Gastrocnemius medialis (tissue), 4 donors: ENCODE measurements around the gene MYO15A. TPM values are rescaled to one million over a fixed set of nuclear protein-coding genes. Genes with fewer than 3 reads are reported as not detected.

Source experiments
- ATAC-seq, 2 donors: fragments of 150-250 bp; one replicate each; pipeline ENCODE4 v1.9.1; 2016
- DNase-seq, 2 donors: peaks; one replicate each; pipeline ENCODE4 v3.0.0-alpha.2; 2019
- H3K27ac ChIP-seq, 4 donors: fragments of 200-600 bp; sonication (generic); 1 replicate in 1 of 4; 2 replicates in 3 of 4; pipeline ENCODE4 v1.5.1; 2016 to 2018; ENCODE audit warnings: mild to moderate bottlenecking in 2 of 4, moderate library complexity in 1 of 4
- H3K27me3 ChIP-seq, 3 donors: fragments of 200-600 bp; sonication (generic) in 2 of 3; 1 replicate in 1 of 3; 2 replicates in 2 of 3; pipeline versions ENCODE4 v1.5.1 to v1.6.0; 2016 to 2019; ENCODE audit warnings: mild to moderate bottlenecking in 1 of 3, moderate library complexity in 1 of 3
- H3K36me3 ChIP-seq, 2 donors: fragments of 200-600 bp; sonication (generic) in 1 of 2; one replicate each; pipeline ENCODE4 v1.5.1; 2017 to 2018
- H3K4me1 ChIP-seq, 2 donors: fragments of 200-600 bp; sonication (generic) in 1 of 2; one replicate each; pipeline ENCODE4 v1.5.1; 2016 to 2017; ENCODE audit warnings: mild to moderate bottlenecking in 2 of 2
- H3K4me3 ChIP-seq, 4 donors: fragments of 200-600 bp; sonication (generic) in 3 of 4; 1 replicate in 1 of 4; 2 replicates in 3 of 4; pipeline ENCODE4 v1.5.1; 2016 to 2019; ENCODE audit warnings: mild to moderate bottlenecking in 2 of 4
- H3K9me3 ChIP-seq, 3 donors: fragments of 200-600 bp; sonication (generic) in 2 of 3; 1 replicate in 1 of 3; 2 replicates in 2 of 3; pipeline ENCODE4 v1.5.1; 2016 to 2019
- CTCF ChIP-seq, 5 experiments: fragments of 450-650 bp in 3 of 5; fragments of 200-600 bp in 2 of 5; sonication (generic) in 2 of 5; IDR thresholded peaks in 4 of 5; conservative IDR thresholded peaks in 1 of 5; 1 replicate in 4 of 5; 2 replicates in 1 of 5; pipeline ENCODE4 v1.5.1; 2016 to 2019; ENCODE audit warnings: antibody characterized with exemption in 5 of 5, mild to moderate bottlenecking in 3 of 5, moderate library complexity in 3 of 5
- POLR2A ChIP-seq, 2 donors: fragments of 450-650 bp; IDR thresholded peaks; one replicate each; pipeline ENCODE4 v1.6.1; 2017; ENCODE audit warnings: antibody characterized with exemption in 2 of 2, mild to moderate bottlenecking in 2 of 2, moderate library complexity in 2 of 2
- in situ Hi-C, 4 donors: fragments of 200-750 bp; cut with MboI; loops; one replicate each; pipeline versions ENCODE4 v1.15.0 to v1.8.0; 2017; ENCODE audit warnings: low sequenced_read_pairs in 4 of 4
- intact Hi-C: fragments of 100-400 bp; cut with DNase I; formaldehyde crosslinking; loops from one replicate; pipeline ENCODE4 v1.15.1; 2023; ENCODE audit warnings: low total_unique reads
- total RNA-seq, 4 donors: library from RNA; depleted of rRNA; stranded (reverse); fragments of >200 nt; gene quantifications; one replicate each; pipeline versions ENCODE4 v1.1.0 to v1.2.3, GENCODE V29; 2016

MYO15A gene
- total RNA-seq, 4 donors from 2014 or later = 0.04 to 0.70 (median 0.31) TPM; not detected in 1

- intact Hi-C loops (no loop called here), in situ Hi-C loops (no loop called here)
- TF ChIP-seq CTCF (IDR thresholded peaks at IDR 0.05 in 4 of 5, conservative IDR thresholded peaks at IDR 0.05 in 1 of 5) = no peak
- Histone ChIP-seq H3K27me3 (no peaks in the 10 kb centered on the region), H3K27ac (peak overlapping the region; percentile 36 to 58 (median 44)), H3K4me3 (no peak overlapping the region), H3K4me1 (peaks cover 67 to 97% of the 10 kb centered on the region in 2 donors), H3K36me3 (peaks cover 0 to 25% of the 10 kb centered on the region in 2 donors), H3K9me3 (no peaks in the 10 kb centered on the region)
- no peak for DNase-seq
- ATAC-seq = no peak
Observed at GRCh38 chr17:18194394-18194793, 85.8 kb downstream of the MYO15A start.

GRCh38 chr17:18194804-18195203 is 86.2 kb downstream of the MYO15A start:
- Histone ChIP-seq H3K27me3 (no peaks in the 10 kb centered on the region), H3K9me3 (no peaks in the 10 kb centered on the region), H3K27ac (peak overlapping the region; percentile 36 to 58 (median 44)), H3K4me1 (peaks cover 67 to 97% of the 10 kb centered on the region in 2 donors), H3K4me3 (no peak overlapping the region), H3K36me3 (peaks cover 0 to 25% of the 10 kb centered on the region in 2 donors)
- no peak for ATAC-seq
- intact Hi-C loops = no loop called here
- TF ChIP-seq POLR2A (IDR thresholded peaks at IDR 0.05) (no peak), CTCF (IDR thresholded peaks at IDR 0.05 in 4 of 5, conservative IDR thresholded peaks at IDR 0.05 in 1 of 5) (no peak)
- in situ Hi-C loops = no loop called here
- DNase-seq = no peak

GRCh38 chr17:18195246-18195645 is 86.7 kb downstream of the MYO15A start:
- DNase-seq = no peak
- H3K27me3 ChIP-seq = no peaks in the 10 kb centered on the region
- ATAC-seq = no peak
- no peaks in the 10 kb centered on the region for H3K9me3 ChIP-seq
- H3K27ac ChIP-seq = peak overlapping the region; percentile 36 to 58 (median 44)
- H3K4me1 ChIP-seq = peaks cover 67 to 94% of the 10 kb centered on the region in 2 donors
- intact Hi-C loops = no loop called here
- H3K4me3 ChIP-seq = no peak overlapping the region
- in situ Hi-C loops = no loop called here
- TF ChIP-seq POLR2A (IDR thresholded peaks at IDR 0.05) = no peak
- TF ChIP-seq CTCF (IDR thresholded peaks at IDR 0.05 in 4 of 5, conservative IDR thresholded peaks at IDR 0.05 in 1 of 5) = no peak
- H3K36me3 ChIP-seq = peaks cover 0 to 25% of the 10 kb centered on the region in 2 donors

GRCh38 chr17:18197535-18198194 is 89.1 kb downstream of the MYO15A start:
- in situ Hi-C loops = no loop called here
- intact Hi-C loops = no loop called here
- no peaks in the 10 kb centered on the region for H3K27me3 ChIP-seq
- H3K9me3 ChIP-seq = no peaks in the 10 kb centered on the region
- peaks cover 58 to 91% of the 10 kb centered on the region in 2 donors for H3K4me1 ChIP-seq
- DNase-seq = no peak
- TF ChIP-seq POLR2A (IDR thresholded peaks at IDR 0.05) (no peak), CTCF (IDR thresholded peaks at IDR 0.05 in 4 of 5, conservative IDR thresholded peaks at IDR 0.05 in 1 of 5) (no peak)
- no peak overlapping the region for H3K4me3 ChIP-seq
- ATAC-seq = peak; percentile 14 to 38
- peak overlapping the region in 3 of 4 donors; percentile 0 to 82 (median 51) for H3K27ac ChIP-seq
- peaks cover 0 to 25% of the 10 kb centered on the region in 2 donors for H3K36me3 ChIP-seq
